DOHH2 (cell line): ENCODE results near the gene NLGN1.

ENCODE experiments used
- H3F3A ChIP-seq: fragments of 200-600 bp; sonication (generic), shearing (Covaris generic); 2 replicates; pipeline ENCODE4 v1.6.0; 2016; ENCODE audit warnings: antibody characterized with exemption, mild to moderate bottlenecking; ENCODE audit not compliant: control insufficient read depth, insufficient read depth
- H3K27ac ChIP-seq: fragments of 200-600 bp; sonication (generic); 2 replicates; pipeline ENCODE4 v1.5.1; 2014; ENCODE audit warnings: low read depth, mild to moderate bottlenecking, low read length, moderate library complexity
- H3K27me3 ChIP-seq: fragments of 200-600 bp; sonication (generic); 2 replicates; pipeline ENCODE4 v1.6.1; 2014; ENCODE audit warnings: mild to moderate bottlenecking, low read length, mixed read lengths; ENCODE audit not compliant: control insufficient read depth
- H3K36me3 ChIP-seq: fragments of 200-600 bp; sonication (generic); 2 replicates; pipeline ENCODE4 v1.6.1; 2014; ENCODE audit warnings: mild to moderate bottlenecking, low read length, moderate library complexity, mixed read lengths; ENCODE audit not compliant: control insufficient read depth
- H3K4me1 ChIP-seq: fragments of 200-600 bp; sonication (generic); 2 replicates; pipeline ENCODE4 v1.6.1; 2014; ENCODE audit warnings: mild to moderate bottlenecking, low read length, mixed read lengths; ENCODE audit not compliant: control insufficient read depth
- H3K4me2 ChIP-seq: fragments of 200-600 bp; sonication (generic); 2 replicates; pipeline ENCODE4 v1.6.0; 2014; ENCODE audit warnings: mild to moderate bottlenecking, low read length, moderate library complexity
- H3K4me3 ChIP-seq: fragments of 200-600 bp; sonication (generic); 2 replicates; pipeline ENCODE4 v1.5.1; 2014; ENCODE audit warnings: mild to moderate bottlenecking, low read length, mixed read lengths
- H3K79me2 ChIP-seq: fragments of 200-600 bp; sonication (generic); 2 replicates; pipeline ENCODE4 v1.6.1; 2014; ENCODE audit warnings: mild to moderate bottlenecking, low read length, mixed read lengths; ENCODE audit not compliant: control insufficient read depth
- H3K9me2 ChIP-seq: fragments of 200-600 bp; sonication (generic); replicated peaks from 2 replicates; pipeline ENCODE4 v1.6.1; 2014; ENCODE audit warnings: mild to moderate bottlenecking, low read length, mixed read lengths; ENCODE audit not compliant: control insufficient read depth
- H3K9me3 ChIP-seq: fragments of 200-600 bp; sonication (generic); 2 replicates; pipeline ENCODE4 v1.6.1; 2014; ENCODE audit warnings: antibody characterized with exemption, low read length, mixed read lengths; ENCODE audit not compliant: control insufficient read depth, insufficient read depth
- H4K20me1 ChIP-seq: fragments of 200-600 bp; sonication (generic); 2 replicates; pipeline ENCODE4 v1.6.0; 2014; ENCODE audit warnings: low read depth, mild to moderate bottlenecking, antibody characterized with exemption, low read length, moderate library complexity; ENCODE audit not compliant: control insufficient read depth, insufficient read depth
- EZH2phosphoT487 ChIP-seq: fragments of 200-600 bp; sonication (generic); IDR thresholded peaks from 2 replicates; pipeline ENCODE4 v1.6.1; 2017; ENCODE audit warnings: borderline replicate concordance, mild to moderate bottlenecking, antibody characterized with exemption, low read length, moderate library complexity, mixed read lengths
- TF ChIP-seq, protein P1 (sequence below): fragments of 200-600 bp; sonication (generic); IDR thresholded peaks from one replicate; pipeline ENCODE4 v1.5.1; 2014; ENCODE audit warnings: antibody characterized with exemption, mild to moderate bottlenecking, low read depth, low read length; ENCODE audit not compliant: poor library complexity, severe bottlenecking

The NLGN1 gene

GRCh38 chr3:173826901-173827609 is 429.5 kb downstream of the NLGN1 start:
- no peaks in the 10 kb centered on the region for H3K9me2 ChIP-seq
- H3K36me3 ChIP-seq: no peaks in the 10 kb centered on the region
- H3K27ac ChIP-seq: no peak overlapping the region
- H3K4me2 ChIP-seq: no peak overlapping the region
- no peaks in the 10 kb centered on the region for H3K4me1 ChIP-seq
- H3F3A ChIP-seq: no peaks in the 10 kb centered on the region
- H4K20me1 ChIP-seq: no peaks in the 10 kb centered on the region
- no peaks in the 10 kb centered on the region for H3K79me2 ChIP-seq
- no peaks in the 10 kb centered on the region for H3K9me3 ChIP-seq
- TF ChIP-seq EZH2phosphoT487: no peak
- TF ChIP-seq, protein P1, sequence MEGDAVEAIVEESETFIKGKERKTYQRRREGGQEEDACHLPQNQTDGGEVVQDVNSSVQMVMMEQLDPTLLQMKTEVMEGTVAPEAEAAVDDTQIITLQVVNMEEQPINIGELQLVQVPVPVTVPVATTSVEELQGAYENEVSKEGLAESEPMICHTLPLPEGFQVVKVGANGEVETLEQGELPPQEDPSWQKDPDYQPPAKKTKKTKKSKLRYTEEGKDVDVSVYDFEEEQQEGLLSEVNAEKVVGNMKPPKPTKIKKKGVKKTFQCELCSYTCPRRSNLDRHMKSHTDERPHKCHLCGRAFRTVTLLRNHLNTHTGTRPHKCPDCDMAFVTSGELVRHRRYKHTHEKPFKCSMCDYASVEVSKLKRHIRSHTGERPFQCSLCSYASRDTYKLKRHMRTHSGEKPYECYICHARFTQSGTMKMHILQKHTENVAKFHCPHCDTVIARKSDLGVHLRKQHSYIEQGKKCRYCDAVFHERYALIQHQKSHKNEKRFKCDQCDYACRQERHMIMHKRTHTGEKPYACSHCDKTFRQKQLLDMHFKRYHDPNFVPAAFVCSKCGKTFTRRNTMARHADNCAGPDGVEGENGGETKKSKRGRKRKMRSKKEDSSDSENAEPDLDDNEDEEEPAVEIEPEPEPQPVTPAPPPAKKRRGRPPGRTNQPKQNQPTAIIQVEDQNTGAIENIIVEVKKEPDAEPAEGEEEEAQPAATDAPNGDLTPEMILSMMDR: no peak
- H3K4me3 ChIP-seq: no peak overlapping the region
- H3K27me3 ChIP-seq: no peaks in the 10 kb centered on the region

DNA sequence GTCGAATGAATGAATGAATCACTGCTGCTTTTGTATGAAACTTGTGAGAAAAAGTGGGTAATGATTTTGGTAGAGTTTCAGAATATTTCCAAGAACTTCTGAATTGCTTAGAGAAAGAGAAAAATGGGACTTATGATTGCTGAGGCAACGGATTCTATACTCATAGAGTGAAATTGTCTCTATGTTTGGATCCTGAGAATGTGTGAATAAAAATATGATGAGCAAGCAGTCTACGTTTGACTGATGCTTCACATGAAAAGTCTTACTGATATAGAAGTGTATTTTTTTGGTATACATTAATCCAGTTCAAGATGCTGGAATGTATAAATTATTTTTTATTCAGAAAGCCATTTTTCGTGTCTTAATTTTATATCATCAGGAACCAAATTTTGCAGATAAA is 441.1 kb downstream of the NLGN1 start:
- H3K4me2 ChIP-seq: no peak overlapping the region
- H3K4me3 ChIP-seq: no peak overlapping the region
- H3K27ac ChIP-seq: no peak overlapping the region
- no peaks in the 10 kb centered on the region for H3K36me3 ChIP-seq
- no peaks in the 10 kb centered on the region for H3K9me3 ChIP-seq
- no peaks in the 10 kb centered on the region for H3K79me2 ChIP-seq
- no peaks in the 10 kb centered on the region for H4K20me1 ChIP-seq
- H3F3A ChIP-seq: no peaks in the 10 kb centered on the region
- no peaks in the 10 kb centered on the region for H3K9me2 ChIP-seq
- no peaks in the 10 kb centered on the region for H3K27me3 ChIP-seq
- TF ChIP-seq, protein P1: no peak
- TF ChIP-seq EZH2phosphoT487: no peak
- H3K4me1 ChIP-seq: no peaks in the 10 kb centered on the region

DNA sequence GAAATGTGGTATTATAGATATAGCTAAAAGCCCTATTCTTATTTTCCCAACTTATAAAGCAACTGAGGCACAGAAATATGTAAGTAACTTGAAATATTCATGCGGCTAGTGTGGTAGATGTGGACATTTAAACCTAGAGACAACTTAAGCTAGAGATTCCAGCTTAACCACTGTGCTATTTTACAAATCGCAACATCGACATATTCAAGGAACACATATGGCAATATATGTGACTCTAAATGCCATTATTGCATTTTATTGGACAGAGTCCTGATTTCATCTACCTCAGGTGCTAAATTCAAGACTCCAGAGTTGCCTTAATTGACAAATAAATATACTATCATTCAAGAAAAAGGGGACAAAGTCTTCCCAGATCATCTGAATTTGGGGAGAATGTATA is 442.3 kb downstream of the NLGN1 start:
- no peaks in the 10 kb centered on the region for H4K20me1 ChIP-seq
- no peak overlapping the region for H3K27ac ChIP-seq

More for the DNA sequence above, 442.3 kb downstream of the NLGN1 start:
- H3K4me2 ChIP-seq: no peak overlapping the region
- no peaks in the 10 kb centered on the region for H3K36me3 ChIP-seq
- no peaks in the 10 kb centered on the region for H3K9me2 ChIP-seq
- no peaks in the 10 kb centered on the region for H3K79me2 ChIP-seq
- H3F3A ChIP-seq: no peaks in the 10 kb centered on the region
- no peak for TF ChIP-seq EZH2phosphoT487
- TF ChIP-seq, protein P1: no peak
- H3K27me3 ChIP-seq: no peaks in the 10 kb centered on the region
- no peaks in the 10 kb centered on the region for H3K4me1 ChIP-seq
- no peaks in the 10 kb centered on the region for H3K9me3 ChIP-seq
- no peak overlapping the region for H3K4me3 ChIP-seq
